CD14-positive monocyte (primary cell): Measurements from ENCODE around the gene SH3RF1. TPM values are rescaled to one million over a fixed set of nuclear protein-coding genes. Genes with fewer than 3 reads are reported as not detected.

Experiments used
- DNase-seq, 3 donors: peaks; one replicate each; pipeline ENCODE4 v3.0.0-alpha.2; 2011 to 2022
- H2AFZ ChIP-seq: 2 replicates; pipeline ENCODE4 v1.6.0; 2012; ENCODE audit warnings: mild to moderate bottlenecking, low read depth, low read length, inconsistent platforms; ENCODE audit not compliant: insufficient read depth, poor library complexity, severe bottlenecking
- H3K27ac ChIP-seq, 2 donors: 1 replicate in 1 of 2; 2 replicates in 1 of 2; pipeline ENCODE4 v1.5.1; 2012 to 2013; ENCODE audit warnings: low read length in 2 of 2, control low read depth in 1 of 2, inconsistent platforms in 1 of 2, low read depth in 1 of 2, mild to moderate bottlenecking in 1 of 2
- H3K27me3 ChIP-seq, 2 donors: one replicate each; pipeline versions ENCODE4 v1.6.0 to v1.6.1; 2011 to 2013; ENCODE audit warnings: low read length in 2 of 2; ENCODE audit not compliant: control insufficient read depth in 2 of 2, insufficient read depth in 2 of 2
- H3K36me3 ChIP-seq, 2 donors: replicated peaks in 1 of 2; 1 replicate in 1 of 2; 2 replicates in 1 of 2; pipeline versions ENCODE4 v1.5.1 to v1.6.1; 2012 to 2013; ENCODE audit warnings: low read length in 2 of 2, control low read depth in 1 of 2, inconsistent platforms in 1 of 2, mild to moderate bottlenecking in 1 of 2; ENCODE audit not compliant: insufficient read depth in 2 of 2, control insufficient read depth in 1 of 2
- H3K4me1 ChIP-seq, 2 donors: 1 replicate in 1 of 2; 2 replicates in 1 of 2; pipeline versions ENCODE4 v1.5.1 to v1.6.1; 2012 to 2013; ENCODE audit warnings: low read length in 2 of 2, control low read depth in 1 of 2, inconsistent platforms in 1 of 2, mild to moderate bottlenecking in 1 of 2, moderate library complexity in 1 of 2; ENCODE audit not compliant: insufficient read depth in 2 of 2, control insufficient read depth in 1 of 2
- H3K4me2 ChIP-seq: replicated peaks from 2 replicates; pipeline ENCODE3; 2012; ENCODE audit warnings: low read length, moderate library complexity, mild to moderate bottlenecking; ENCODE audit not compliant: poor library complexity, severe bottlenecking; ENCODE audit errors: extremely low read depth
- H3K4me3 ChIP-seq, 3 experiments: fragments of 200-600 bp in 1 of 3; sonication (generic) in 1 of 3; replicated peaks in 1 of 3; 1 replicate in 2 of 3; 2 replicates in 1 of 3; pipeline ENCODE4 v1.5.1; 2011 to 2013; ENCODE audit warnings: low read length in 3 of 3, mild to moderate bottlenecking in 3 of 3, control low read depth in 2 of 3, low read depth in 2 of 3, inconsistent platforms in 1 of 3, moderate library complexity in 1 of 3
- H3K79me2 ChIP-seq: 2 replicates; pipeline ENCODE4 v1.6.0; 2012; ENCODE audit warnings: mild to moderate bottlenecking, control low read depth, inconsistent platforms, low read length, moderate library complexity; ENCODE audit not compliant: insufficient read depth
- H3K9ac ChIP-seq: 2 replicates; pipeline ENCODE4 v1.6.0; 2017; ENCODE audit warnings: low read length, mild to moderate bottlenecking; ENCODE audit not compliant: insufficient read depth, poor library complexity, severe bottlenecking
- H3K9me3 ChIP-seq, 2 donors: replicated peaks in 1 of 2; 1 replicate in 1 of 2; 2 replicates in 1 of 2; pipeline versions ENCODE4 v1.5.1 to v1.6.1; 2012 to 2013; ENCODE audit warnings: low read length in 2 of 2, control low read depth in 1 of 2; ENCODE audit not compliant: control insufficient read depth in 1 of 2, insufficient read depth in 1 of 2
- H4K20me1 ChIP-seq: 2 replicates; pipeline ENCODE4 v1.6.0; 2012; ENCODE audit warnings: mild to moderate bottlenecking, low read length, control low read depth, moderate library complexity; ENCODE audit not compliant: insufficient read depth
- H3K27ac Mint-ChIP-seq, 7 donors: one replicate each; pipeline ENCODE4 v1.8.0; 2020; ENCODE audit warnings: mild to moderate bottlenecking in 7 of 7, mixed read lengths in 7 of 7, moderate library complexity in 6 of 7, inconsistent platforms in 2 of 7
- H3K27me3 Mint-ChIP-seq, 3 donors: one replicate each; pipeline ENCODE4 v1.8.0; 2021 to 2022; ENCODE audit warnings: low read depth in 3 of 3, mild to moderate bottlenecking in 3 of 3, mixed read lengths in 3 of 3, moderate library complexity in 3 of 3, inconsistent platforms in 1 of 3
- H3K36me3 Mint-ChIP-seq, 2 donors: one replicate each; pipeline ENCODE4 v1.8.0; 2020; ENCODE audit warnings: mixed read lengths in 2 of 2, inconsistent platforms in 1 of 2, mild to moderate bottlenecking in 1 of 2
- H3K4me1 Mint-ChIP-seq: one replicate; pipeline ENCODE4 v1.8.0; 2020; ENCODE audit warnings: mild to moderate bottlenecking, mixed read lengths
- H3K4me3 Mint-ChIP-seq, 2 donors: one replicate each; pipeline ENCODE4 v1.8.0; 2020; ENCODE audit warnings: mild to moderate bottlenecking in 2 of 2, mixed read lengths in 2 of 2, moderate library complexity in 1 of 2
- H3K9me3 Mint-ChIP-seq, 7 donors: one replicate each; pipeline ENCODE4 v1.8.0; 2020 to 2022; ENCODE audit warnings: mixed read lengths in 7 of 7, mild to moderate bottlenecking in 6 of 7, moderate library complexity in 6 of 7, inconsistent platforms in 2 of 7
- CTCF ChIP-seq: fragments of 200-600 bp; IDR thresholded peaks from one replicate; pipeline ENCODE4 v1.8.0; 2022; ENCODE audit warnings: antibody characterized with exemption, mild to moderate bottlenecking
- WGBS: methylation state at CpG from one replicate; pipeline ENCODE4 v1.1.5; 2013; ENCODE audit warnings: missing lambda C conversion rate; ENCODE audit not compliant: insufficient coverage; 5-methylcytosine and 5-hydroxymethylcytosine counted together
- intact Hi-C, 2 donors: fragments of 100-400 bp; cut with micrococcal nuclease; formaldehyde crosslinking; loops; one replicate each; pipeline versions ENCODE4 v1.15.0 to v1.15.1; 2023
- polyA plus RNA-seq, 3 donors: library from polyadenylated mRNA; depleted of rRNA in 1 of 3; unstranded in 2 of 3; stranded (reverse) in 1 of 3; fragments of 300-500 nt in 2 of 3; fragments of >200 nt in 1 of 3; fragmentation: Illumina TruSeq in 2 of 3; gene quantifications; 1 replicate in 2 of 3; 2 replicates in 1 of 3; pipeline ENCODE4 v1.2.3, GENCODE V29; 2012 to 2021

Gene SH3RF1
- polyA plus RNA-seq, 3 donors = 3.1 to 4.7 (median 4.4) TPM

- peaks cover 19% of the 10 kb centered on the region for H4K20me1 ChIP-seq
- Mint-ChIP-seq H3K27me3 (peaks cover 0 to 3% (median 2%) of the 10 kb centered on the region in 3 donors), H3K4me3 (no peak overlapping the region), H3K36me3 (peaks cover 14 to 24% of the 10 kb centered on the region in 2 donors), H3K27ac (peak overlapping the region in 1 of 7 donors; percentile 2), H3K4me1 (peaks cover 58% of the 10 kb centered on the region), H3K9me3 (peaks cover 0 to 2% (median 0%) of the 10 kb centered on the region in 7 donors)
- H3K9me3 ChIP-seq = no peaks in the 10 kb centered on the region
- 67% methylated on average over 2 of the region's 6 CpGs for WGBS
- H3K36me3 ChIP-seq = no peaks in the 10 kb centered on the region
- intact Hi-C loops = no loop called here
- peaks cover 89% of the 10 kb centered on the region for H3K79me2 ChIP-seq
- no peak overlapping the region for H3K4me2 ChIP-seq
- no peak for DNase-seq
- H3K9ac ChIP-seq = no peak overlapping the region
- H3K4me1 ChIP-seq = peaks cover 24 to 28% of the 10 kb centered on the region in 2 donors
- no peak overlapping the region for H2AFZ ChIP-seq
- H3K27me3 ChIP-seq = no peaks in the 10 kb centered on the region
- no peak overlapping the region for H3K4me3 ChIP-seq
- no peak overlapping the region for H3K27ac ChIP-seq
- TF ChIP-seq CTCF = no peak
Observed at GRCh38 chr4:169260217-169260866, 10.4 kb downstream of the SH3RF1 start.

- peaks cover 16 to 21% of the 10 kb centered on the region in 2 donors for H3K36me3 Mint-ChIP-seq
- peaks cover 13% of the 10 kb centered on the region for H4K20me1 ChIP-seq
- peaks cover 0 to 4% (median 0%) of the 10 kb centered on the region in 3 donors for H3K27me3 Mint-ChIP-seq
- WGBS = 89% methylated on average over 3 of the region's 6 CpGs
- no peaks in the 10 kb centered on the region for H3K36me3 ChIP-seq
- H3K4me1 ChIP-seq = peaks cover 28 to 36% of the 10 kb centered on the region in 2 donors
- no peak overlapping the region for H2AFZ ChIP-seq
- TF ChIP-seq CTCF = no peak
- H3K4me2 ChIP-seq = no peak overlapping the region
- H3K27ac Mint-ChIP-seq = peak overlapping the region in 1 of 7 donors; percentile 43
- H3K27me3 ChIP-seq = no peaks in the 10 kb centered on the region
- no peaks in the 10 kb centered on the region for H3K9me3 Mint-ChIP-seq
- H3K9me3 ChIP-seq = no peaks in the 10 kb centered on the region
- H3K79me2 ChIP-seq = peaks cover 84% of the 10 kb centered on the region
- intact Hi-C loops = no loop called here
- no peak overlapping the region for H3K27ac ChIP-seq
- H3K4me3 Mint-ChIP-seq = no peak overlapping the region
- DNase-seq = no peak
- peaks cover 61% of the 10 kb centered on the region for H3K4me1 Mint-ChIP-seq
- no peak overlapping the region for H3K4me3 ChIP-seq
- H3K9ac ChIP-seq = no peak overlapping the region
Observed at GRCh38 chr4:169259271-169259670, 11.5 kb downstream of the SH3RF1 start.
